Epithelial cell of esophagus (primary cell): ENCODE data around the gene SPPL2B.
"Not testable (repeated sequence)": the region's sequence is repeated elsewhere in the genome, so short reads cannot be mapped to it uniquely, and the experiment has no call there.

Experiments used
- DNase-seq: peaks from one replicate; pipeline ENCODE4 v3.0.0; 2010; ENCODE audit warnings: low read depth
- H3K4me3 ChIP-seq: 2 replicates; pipeline ENCODE4 v1.5.1; 2011; ENCODE audit warnings: mild to moderate bottlenecking, low read length, control low read depth
- CTCF ChIP-seq: IDR thresholded peaks from 2 replicates; pipeline ENCODE4 v1.5.1; 2011; ENCODE audit warnings: low read depth, mild to moderate bottlenecking, low read length, control low read depth, inconsistent platforms; ENCODE audit not compliant: insufficient read depth; ENCODE audit errors: missing control alignments

SPPL2B gene

GRCh38 chr19:2385053-2385721, 56.7 kb downstream of the SPPL2B start:
- no peak for TF ChIP-seq CTCF
- peak; percentile 87 for DNase-seq
- peak overlapping the region; percentile 27 for H3K4me3 ChIP-seq

GRCh38 chr19:2387367-2388288, 59.1 kb downstream of the SPPL2B start:
- no peak for TF ChIP-seq CTCF
- H3K4me3 ChIP-seq, result no peak overlapping the region
- no peak for DNase-seq

GRCh38 chr19:2389594-2389993, 61.1 kb downstream of the SPPL2B start:
- TF ChIP-seq CTCF, result no peak

GRCh38 chr19:2391118-2391725, 62.7 kb downstream of the SPPL2B start:
- DNase-seq, result peak; percentile 77
- no peak overlapping the region for H3K4me3 ChIP-seq
- peak; percentile 79 for TF ChIP-seq CTCF

More at GRCh38 chr19:2389594-2389993, 61.1 kb downstream of the SPPL2B start:
- no peak for DNase-seq
- no peak overlapping the region for H3K4me3 ChIP-seq

- TF ChIP-seq CTCF, result no peak
- no peak for DNase-seq
- no peak overlapping the region for H3K4me3 ChIP-seq
Measured at GRCh38 chr19:2392366-2392765, 63.9 kb downstream of the SPPL2B start.

GRCh38 chr19:2392899-2393298, 64.4 kb downstream of the SPPL2B start:
- not testable (repeated sequence) for H3K4me3 ChIP-seq, DNase-seq

- no peak for DNase-seq
- TF ChIP-seq CTCF, result no peak
- H3K4me3 ChIP-seq, result no peak overlapping the region
Measured at GRCh38 chr19:2394054-2394441, 65.6 kb downstream of the SPPL2B start.
